Measurements from ENCODE around the gene MRPS18B. TPM values are rescaled to one million over a fixed set of nuclear protein-coding genes. Genes with fewer than 3 reads are reported as not detected.

Gene MRPS18B
- total RNA-seq, 1 donor from 2014 or later, result 48.9 TPM

- ATAC-seq, result no peak
- DNase-seq, result no peak
- peaks cover 32% of the 10 kb centered on the region for H3K4me1 ChIP-seq
Observed at GRCh38 chr6:30613251-30614043, 4.2 kb upstream of the MRPS18B start.

GRCh38 chr6:30614044-30614842, 3.4 kb upstream of the MRPS18B start:
- Histone ChIP-seq H3K27ac (peak overlapping the region; percentile 99), H3K4me1 (peaks cover 40% of the 10 kb centered on the region), H3K36me3 (peaks cover 18% of the 10 kb centered on the region), H3K27me3 (no peaks in the 10 kb centered on the region), H3K4me3 (peak overlapping the region; percentile 70), H3K9me3 (no peaks in the 10 kb centered on the region)
- DNase-seq (no peak), ATAC-seq (no peak)
- intact Hi-C loops (cut with DNase I), result no loop called here
- no peak for TF ChIP-seq CTCF (IDR thresholded peaks at IDR 0.05)

More at GRCh38 chr6:30613251-30614043, 4.2 kb upstream of the MRPS18B start:
- Histone ChIP-seq H3K4me3 (peak overlapping the region; percentile 70), H3K36me3 (peaks cover 24% of the 10 kb centered on the region), H3K27me3 (no peaks in the 10 kb centered on the region), H3K27ac (peak overlapping the region; percentile 99), H3K9me3 (no peaks in the 10 kb centered on the region)
- intact Hi-C loops (cut with DNase I), result no loop called here
- TF ChIP-seq CTCF (IDR thresholded peaks at IDR 0.05), result no peak

- intact Hi-C loops (cut with DNase I), result no loop called here
- peak; percentile 75 for ATAC-seq
- Histone ChIP-seq H3K9me3 (no peaks in the 10 kb centered on the region), H3K4me3 (peak overlapping the region; percentile 70), H3K4me1 (peaks cover 40% of the 10 kb centered on the region), H3K27ac (peak overlapping the region; percentile 99), H3K27me3 (no peaks in the 10 kb centered on the region), H3K36me3 (peaks cover 18% of the 10 kb centered on the region)
- DNase-seq, result peak; percentile 79
- TF ChIP-seq CTCF (IDR thresholded peaks at IDR 0.05), result no peak
Observed at GRCh38 chr6:30614843-30615218, 2.8 kb upstream of the MRPS18B start.

- ATAC-seq (no peak), DNase-seq (no peak)
- H3K4me1 ChIP-seq, result peaks cover 40% of the 10 kb centered on the region
- H3K36me3 ChIP-seq, result peaks cover 23% of the 10 kb centered on the region
- H3K9me3 ChIP-seq, result no peaks in the 10 kb centered on the region
- intact Hi-C loops (cut with DNase I), result no loop called here
- no peak for TF ChIP-seq CTCF (IDR thresholded peaks at IDR 0.05)
- peak overlapping the region; percentile 70 for H3K4me3 ChIP-seq
- H3K27ac ChIP-seq, result peak overlapping the region; percentile 99
- no peaks in the 10 kb centered on the region for H3K27me3 ChIP-seq
Observed at GRCh38 chr6:30615219-30615957, 2.3 kb upstream of the MRPS18B start.

GRCh38 chr6:30615958-30616810, 1.5 kb upstream of the MRPS18B start:
- Histone ChIP-seq H3K27ac (peak overlapping the region; percentile 99), H3K36me3 (peaks cover 31% of the 10 kb centered on the region), H3K4me3 (peak overlapping the region; percentile 70), H3K27me3 (no peaks in the 10 kb centered on the region), H3K4me1 (peaks cover 40% of the 10 kb centered on the region), H3K9me3 (no peaks in the 10 kb centered on the region)
- DNase-seq, result no peak
- intact Hi-C loops (cut with DNase I), result no loop called here
- TF ChIP-seq CTCF (IDR thresholded peaks at IDR 0.05), result no peak
- ATAC-seq, result peak; percentile 1
